NB4 (cell line): Measurements from ENCODE around the gene METTL26.
A peak's percentile ranks its signal among the peaks of the same experiment; 100 is the strongest.

Experiments used
- DNase-seq: peaks from one replicate; pipeline ENCODE4 v3.0.0; 2010; ENCODE audit warnings: low read depth
- H3K4me3 ChIP-seq: one replicate; pipeline ENCODE4 v1.5.1; 2011; ENCODE audit warnings: mild to moderate bottlenecking, low read depth, low read length, moderate library complexity
- CTCF ChIP-seq: IDR thresholded peaks from one replicate; pipeline ENCODE4 v1.5.1; 2012; ENCODE audit warnings: low read depth, low read length
- MAX ChIP-seq: IDR thresholded peaks from 2 replicates; pipeline ENCODE4 v1.6.1; 2011; ENCODE audit warnings: low read depth, low read length
- MYC ChIP-seq: IDR thresholded peaks from 2 replicates; pipeline ENCODE4 v1.6.1; 2011; ENCODE audit warnings: low read depth, low read length
- POLR2A ChIP-seq: IDR thresholded peaks from 2 replicates; pipeline ENCODE4 v1.6.1; 2011; ENCODE audit warnings: mild to moderate bottlenecking; ENCODE audit not compliant: insufficient read length; ENCODE audit errors: extremely low read depth

METTL26 gene

GRCh38 chr16:609984-610383, 26.1 kb downstream of the METTL26 start:
- DNase-seq, result no peak
- TF ChIP-seq MAX, result no peak
- TF ChIP-seq POLR2A, result no peak
- no peak for TF ChIP-seq MYC
- TF ChIP-seq CTCF, result no peak
- no peak overlapping the region for H3K4me3 ChIP-seq

DNA sequence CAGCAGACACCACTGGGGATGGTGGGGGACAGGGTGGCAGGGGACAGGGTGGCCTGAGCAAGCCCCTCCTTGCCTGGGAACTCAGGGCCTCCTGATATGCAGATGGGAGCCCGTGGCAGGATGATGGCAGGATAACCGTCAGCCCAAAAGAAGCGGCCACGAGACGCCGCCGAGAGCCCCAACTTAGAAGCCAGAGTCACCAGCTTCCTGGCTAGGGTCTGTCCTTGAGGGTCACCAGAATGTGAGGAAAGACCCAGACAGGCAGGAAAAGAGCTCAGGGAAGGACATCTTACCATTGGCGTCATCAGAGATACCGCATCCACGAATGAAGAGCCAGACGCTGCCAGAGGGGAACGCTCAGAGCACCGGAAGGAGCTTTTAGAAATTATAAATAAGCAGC, 26.8 kb downstream of the METTL26 start:
- no peak for TF ChIP-seq CTCF
- TF ChIP-seq POLR2A, result no peak
- no peak for TF ChIP-seq MYC
- no peak for TF ChIP-seq MAX
- DNase-seq, result no peak
- no peak overlapping the region for H3K4me3 ChIP-seq

GRCh38 chr16:608019-608418, 28.1 kb downstream of the METTL26 start:
- no peak for TF ChIP-seq POLR2A
- no peak for TF ChIP-seq CTCF
- no peak for TF ChIP-seq MYC
- TF ChIP-seq MAX, result no peak
- DNase-seq, result no peak
- no peak overlapping the region for H3K4me3 ChIP-seq

GRCh38 chr16:606656-607307, 29.3 kb downstream of the METTL26 start:
- DNase-seq, result no peak
- TF ChIP-seq POLR2A (no peak), CTCF (no peak), MYC (no peak), MAX (no peak)
- H3K4me3 ChIP-seq, result no peak overlapping the region

DNA sequence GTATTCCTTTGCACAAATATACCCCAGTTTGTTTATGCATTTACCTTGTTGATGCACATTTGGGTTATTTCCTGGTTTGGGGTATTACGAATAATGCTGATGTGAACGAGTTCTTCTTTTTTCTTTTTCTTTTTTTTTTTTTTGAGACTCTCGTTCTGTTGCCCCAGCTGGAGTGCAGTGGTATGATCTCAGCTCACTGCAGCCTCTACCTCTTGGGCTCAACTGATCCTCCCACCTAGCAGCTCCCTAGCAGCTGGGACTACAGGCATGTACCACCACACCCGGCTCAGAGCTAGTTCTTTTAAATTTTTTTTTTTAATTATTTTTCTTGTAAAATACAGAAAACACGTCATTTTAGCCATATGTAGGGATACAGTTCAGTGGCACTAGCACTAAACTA, 32.2 kb downstream of the METTL26 start:
- no peak for DNase-seq
- no peak overlapping the region for H3K4me3 ChIP-seq
- TF ChIP-seq MYC (no peak), POLR2A (no peak), CTCF (no peak), MAX (no peak)

GRCh38 chr16:600781-601180, 35.3 kb downstream of the METTL26 start:
- TF ChIP-seq CTCF, result peak; percentile 10
- TF ChIP-seq MAX, result no peak
- H3K4me3 ChIP-seq, result no peak overlapping the region
- DNase-seq, result peak; percentile 33
